Activated CD4-positive, alpha-beta T cell treated with anti-CD3 and anti-CD28 coated beads, Interleukin-2, amount 50 U/mL, for 16 hours (primary cell): ENCODE data around the gene FKBP5.

Experiments used
- DNase-seq: peaks from one replicate; pipeline ENCODE4 v3.0.0-alpha.2; 2020

FKBP5 gene

DNA sequence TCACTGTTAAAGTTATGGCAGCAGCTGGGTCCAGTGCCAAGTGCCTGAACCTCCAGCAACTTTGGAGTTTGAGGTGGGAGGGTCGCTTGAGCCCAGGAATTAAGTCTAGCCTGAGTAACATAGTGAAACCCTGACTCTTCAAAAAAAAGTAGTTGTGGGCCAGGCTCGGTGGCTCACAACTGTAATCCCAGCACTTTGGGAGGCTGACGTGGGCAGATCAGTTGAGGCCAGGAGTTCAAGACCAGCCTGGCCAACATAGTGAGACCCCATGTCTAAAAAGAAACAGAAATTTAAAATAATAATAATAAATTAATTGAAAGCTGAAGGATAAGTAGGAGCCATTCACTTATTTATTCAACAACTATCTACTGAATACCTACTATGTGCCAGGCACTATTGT is 33.8 kb downstream of the FKBP5 start:
- no peak for DNase-seq

DNA sequence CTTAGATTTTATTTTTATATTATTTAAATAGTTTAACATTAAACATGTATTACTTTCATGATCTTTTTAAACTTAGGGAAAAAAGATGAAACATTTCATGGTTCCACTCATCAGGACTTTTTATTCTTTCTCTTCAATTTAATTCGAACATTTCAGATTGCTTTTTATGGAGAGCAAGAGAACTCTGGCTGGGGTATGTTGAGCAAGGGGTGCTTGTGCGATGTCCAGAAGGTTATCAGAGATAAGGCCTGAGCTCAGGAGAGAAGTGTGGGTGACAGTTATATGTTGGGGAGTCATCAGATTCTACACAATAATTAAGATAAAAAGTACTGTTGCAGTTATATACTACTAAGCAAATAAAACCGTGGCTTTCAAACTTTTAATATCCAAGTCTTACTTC is 37.5 kb downstream of the FKBP5 start:
- no peak for DNase-seq

DNA sequence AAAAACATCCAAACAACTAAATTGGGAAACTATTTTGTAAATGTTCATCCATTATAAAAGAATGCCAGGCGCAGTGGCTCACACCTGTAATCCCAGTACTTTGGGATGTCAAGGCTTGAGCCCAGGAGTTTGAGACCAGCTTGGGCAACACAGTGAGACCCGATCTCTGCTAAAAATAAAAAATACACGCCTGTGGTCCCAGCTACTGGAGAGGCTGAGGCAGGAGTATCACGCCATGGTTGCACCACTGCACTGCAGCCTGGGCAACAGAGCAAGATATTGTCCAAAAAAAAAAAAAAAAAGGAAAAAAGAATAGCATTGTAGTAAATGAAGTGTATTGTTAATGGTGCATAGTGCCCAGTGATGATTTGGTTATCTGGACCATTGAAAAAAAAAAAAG is 38.7 kb downstream of the FKBP5 start:
- no peak for DNase-seq

DNA sequence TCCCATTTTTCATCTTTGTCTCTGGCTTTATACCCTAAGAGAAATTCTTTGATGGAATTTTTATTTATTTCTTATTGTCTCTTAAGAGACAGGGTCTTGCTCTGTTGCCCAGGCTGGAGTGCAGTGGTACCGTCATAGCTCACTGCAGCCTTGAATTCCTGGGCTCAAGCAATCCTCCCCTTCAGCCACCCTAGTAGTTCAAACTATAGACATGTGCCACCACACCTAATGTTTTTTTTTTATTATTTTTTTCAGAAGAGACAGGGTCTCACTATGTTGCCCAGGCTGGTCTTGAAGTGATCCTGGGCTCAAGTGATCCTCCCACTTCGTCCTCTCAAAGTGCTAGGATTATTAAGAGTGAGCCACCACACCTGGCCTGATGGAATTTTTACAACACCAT is 40.5 kb downstream of the FKBP5 start:
- no peak for DNase-seq

DNA sequence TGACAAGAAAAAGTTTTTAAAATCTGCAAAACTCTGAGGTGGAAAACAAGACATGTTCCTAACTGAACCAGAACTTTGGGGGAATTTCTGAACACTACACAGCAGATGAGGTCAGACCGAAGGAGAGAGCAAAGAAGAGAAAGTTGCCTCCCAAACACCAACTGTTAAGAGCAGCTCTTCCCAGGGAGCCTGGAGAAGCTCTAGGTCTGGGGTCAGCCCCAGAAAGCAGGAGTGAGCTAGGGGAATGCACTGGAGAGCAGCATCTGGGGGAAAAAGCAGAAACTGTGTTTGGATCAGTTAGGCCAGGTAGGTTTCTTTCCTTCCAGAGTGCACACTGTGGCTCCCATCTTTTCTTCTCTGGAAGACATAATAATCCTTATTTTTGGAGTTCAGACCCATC is 41.3 kb downstream of the FKBP5 start:
- no peak for DNase-seq

DNA sequence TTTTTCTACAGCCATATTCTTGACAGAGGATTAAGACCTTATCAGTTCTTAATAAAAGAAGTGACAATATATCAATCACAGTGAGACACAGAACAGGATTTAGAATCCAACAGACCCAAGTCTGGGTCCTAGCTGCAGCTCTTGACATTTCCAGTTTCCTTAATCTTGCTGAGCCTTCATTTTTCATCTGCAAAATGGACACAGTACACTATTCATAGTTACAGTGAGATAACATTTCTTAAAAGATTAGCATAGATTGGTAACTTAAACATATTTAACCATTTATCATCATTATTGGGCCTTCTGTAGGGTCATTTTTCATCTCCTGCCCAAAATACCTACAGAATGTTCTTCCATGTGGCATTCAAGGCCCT is 45.6 kb downstream of the FKBP5 start:
- DNase-seq, result no peak

DNA sequence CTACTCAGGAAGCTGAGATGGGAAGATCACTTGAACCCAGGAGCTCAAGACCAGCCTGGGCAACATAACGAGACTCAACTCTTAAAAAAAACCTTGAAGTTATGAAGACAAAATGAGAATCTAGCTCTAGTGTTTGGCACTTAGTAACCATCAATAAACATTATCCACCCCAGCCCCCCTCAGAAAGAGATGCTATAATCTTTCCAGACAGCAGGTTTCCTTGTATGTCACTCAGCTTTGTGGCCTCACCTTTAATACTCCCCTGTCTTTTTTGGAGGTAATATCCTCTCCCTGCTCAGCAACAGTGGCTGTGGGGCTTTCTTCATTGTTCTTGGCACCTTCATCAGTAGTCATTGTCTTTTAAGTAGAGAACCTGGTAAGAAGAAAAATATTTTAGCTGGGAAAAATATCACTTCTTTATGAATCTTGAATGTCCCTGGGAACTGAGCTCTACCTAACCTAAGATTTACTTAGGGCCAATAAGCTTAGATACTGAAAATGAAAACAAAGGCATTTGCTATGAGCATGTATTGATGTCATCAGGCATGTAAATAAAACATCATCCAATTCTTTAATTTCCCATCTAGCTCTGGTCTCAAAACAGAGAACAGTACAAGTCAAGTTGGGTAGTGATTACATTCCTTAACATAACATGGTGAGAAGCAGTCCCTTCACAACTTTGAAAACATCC is 46.1 kb downstream of the FKBP5 start:
- no peak for DNase-seq

DNA sequence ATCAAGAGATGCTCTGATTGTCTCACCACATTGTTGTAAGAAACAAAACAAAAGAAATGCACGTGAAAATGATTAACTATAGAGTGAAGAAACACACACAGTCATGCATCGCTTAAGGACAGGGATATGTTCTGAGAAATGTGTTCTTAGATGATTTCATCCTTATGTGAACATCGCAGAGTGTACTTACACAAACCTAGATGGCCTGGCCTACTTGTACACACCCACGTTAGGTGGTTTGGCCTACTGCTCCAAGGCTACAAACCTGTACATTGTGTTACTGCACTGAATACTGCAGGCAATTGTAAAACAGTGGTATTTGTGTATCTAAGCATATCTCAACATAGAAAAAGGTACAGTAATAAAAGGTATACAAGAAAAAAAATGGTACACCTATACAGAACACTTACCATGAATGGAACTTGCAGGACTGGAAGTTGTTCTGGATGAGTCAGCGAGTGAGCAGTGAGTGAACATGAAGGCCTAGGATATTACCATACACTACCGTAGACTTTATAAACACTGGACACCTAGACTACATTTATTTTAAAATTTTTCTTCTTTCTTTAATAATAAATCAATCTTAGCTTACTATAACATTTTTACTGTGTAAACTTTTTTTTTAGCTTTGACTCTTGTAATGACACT is 48.6 kb downstream of the FKBP5 start:
- no peak for DNase-seq

DNA sequence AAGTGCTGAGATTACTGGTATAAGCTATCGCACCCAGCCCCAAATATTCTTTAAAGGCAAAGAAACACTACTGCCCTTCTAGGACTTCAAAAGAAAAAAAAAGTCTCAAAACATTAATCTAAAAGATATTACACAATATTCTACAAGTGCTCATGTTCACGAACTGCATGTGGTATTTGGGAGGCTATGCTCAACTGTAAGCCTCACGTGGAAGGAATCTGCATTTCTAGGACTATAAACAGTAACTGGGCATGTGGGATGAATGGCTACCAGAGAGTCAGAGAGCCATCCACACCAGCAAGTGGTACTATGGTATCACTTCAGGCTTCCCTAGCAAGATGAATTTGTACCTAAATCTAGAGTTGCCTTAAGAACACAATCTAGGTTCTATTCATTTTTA is 50.0 kb downstream of the FKBP5 start:
- no peak for DNase-seq

DNA sequence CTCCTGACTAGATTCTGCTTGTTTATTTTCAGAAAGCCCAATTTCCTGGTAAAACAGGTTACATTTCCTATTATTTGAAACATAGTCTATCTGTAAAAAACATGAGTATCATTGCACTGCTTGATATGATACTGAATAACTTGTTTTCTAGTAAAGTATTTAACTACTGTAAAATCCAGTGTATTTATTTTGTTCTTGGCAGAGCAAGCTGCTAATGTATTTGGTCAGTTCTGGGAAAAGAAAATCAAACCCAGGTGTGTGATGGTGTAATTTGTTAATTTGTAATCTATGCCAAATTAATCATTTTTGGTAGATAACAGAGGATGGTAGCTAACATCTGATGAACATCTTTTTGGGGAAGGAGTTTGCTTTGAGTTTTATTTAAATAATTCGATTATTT is 50.8 kb downstream of the FKBP5 start:
- DNase-seq, result no peak

DNA sequence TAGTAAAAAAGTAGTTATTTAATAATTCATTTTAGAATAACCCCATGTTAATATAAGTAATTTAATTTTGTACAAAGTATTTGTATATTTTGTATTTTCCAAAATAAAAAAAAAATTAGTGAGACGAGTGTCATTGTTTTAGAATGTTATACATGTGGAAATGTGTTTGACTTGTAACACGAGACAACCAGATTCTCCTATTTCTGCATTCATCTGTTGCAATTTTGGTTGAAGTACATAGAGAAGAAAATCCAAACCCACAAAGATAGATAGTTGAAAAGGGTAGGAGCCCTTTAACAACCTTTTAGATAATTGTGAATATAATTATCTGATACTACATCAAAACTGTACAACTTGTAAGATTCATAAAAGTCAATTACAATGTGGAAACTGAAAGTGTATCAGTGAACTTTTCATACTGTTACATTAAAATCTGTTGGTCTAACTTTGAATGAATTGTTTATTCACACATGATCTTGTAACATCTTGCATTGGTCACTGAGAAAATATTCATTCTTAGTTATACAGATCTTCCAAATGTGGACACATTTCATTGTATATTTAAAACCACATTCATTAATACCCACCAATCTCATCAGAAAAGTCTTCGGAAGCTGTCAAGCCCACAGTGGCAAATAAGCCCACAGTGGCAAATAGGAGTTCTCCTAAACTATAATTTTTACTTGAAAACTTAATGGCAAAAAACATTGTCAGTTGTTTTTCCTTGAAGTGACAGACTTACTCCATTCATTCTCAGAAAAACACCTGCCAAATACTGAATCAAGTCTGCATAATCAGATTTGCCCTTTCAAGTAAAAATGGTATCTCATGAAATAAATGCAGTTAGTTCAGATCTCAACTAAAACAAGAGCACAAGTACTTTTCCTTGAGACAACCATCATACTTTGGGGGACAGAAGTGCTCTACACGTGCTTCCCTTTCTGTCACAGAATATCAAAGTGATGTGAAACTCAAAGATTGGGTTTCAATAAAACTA is 52.8 kb downstream of the FKBP5 start:
- DNase-seq, result no peak

DNA sequence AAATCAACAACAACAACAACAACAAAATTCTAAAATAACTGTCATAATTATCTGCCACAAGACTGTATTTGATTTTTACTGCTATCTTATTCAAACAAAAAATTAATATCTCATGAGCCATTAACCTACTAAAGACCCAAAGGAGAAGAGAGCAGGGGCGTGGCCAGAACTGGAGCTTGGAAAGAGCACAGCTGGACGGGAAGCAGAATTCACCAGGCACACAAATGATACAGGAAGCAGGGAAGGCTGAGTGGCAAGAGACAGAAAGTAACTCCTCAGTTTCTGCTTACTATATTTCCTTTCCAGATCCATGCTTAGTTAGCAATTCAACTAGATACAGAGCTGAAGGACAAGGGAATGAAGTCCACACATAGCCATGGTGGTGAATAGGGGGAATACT is 54.4 kb downstream of the FKBP5 start:
- DNase-seq, result no peak

DNA sequence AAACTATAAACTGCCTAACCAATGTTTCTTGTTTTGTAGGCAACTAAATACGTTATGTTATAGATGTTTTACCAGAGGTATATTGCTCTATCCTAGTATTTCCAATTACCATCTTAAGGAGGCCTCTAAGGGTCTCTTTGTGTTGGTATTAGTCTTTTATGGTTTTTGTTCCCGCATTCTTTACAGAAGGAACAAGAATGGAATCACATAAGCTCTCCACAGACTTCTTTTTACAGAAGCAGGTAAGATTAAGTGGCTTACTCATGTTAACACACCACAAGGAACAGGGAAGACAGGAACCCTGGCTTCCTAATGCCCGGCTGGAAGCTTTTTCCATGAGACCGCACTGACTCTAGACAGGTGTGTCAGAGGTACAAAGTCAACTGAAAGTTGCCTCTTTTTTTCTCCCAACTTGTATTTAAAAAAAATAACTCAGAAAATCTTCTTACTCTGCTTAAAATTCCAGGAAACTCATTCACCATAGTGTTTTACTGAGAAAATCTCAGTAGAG is 55.1 kb downstream of the FKBP5 start:
- DNase-seq, result no peak

DNA sequence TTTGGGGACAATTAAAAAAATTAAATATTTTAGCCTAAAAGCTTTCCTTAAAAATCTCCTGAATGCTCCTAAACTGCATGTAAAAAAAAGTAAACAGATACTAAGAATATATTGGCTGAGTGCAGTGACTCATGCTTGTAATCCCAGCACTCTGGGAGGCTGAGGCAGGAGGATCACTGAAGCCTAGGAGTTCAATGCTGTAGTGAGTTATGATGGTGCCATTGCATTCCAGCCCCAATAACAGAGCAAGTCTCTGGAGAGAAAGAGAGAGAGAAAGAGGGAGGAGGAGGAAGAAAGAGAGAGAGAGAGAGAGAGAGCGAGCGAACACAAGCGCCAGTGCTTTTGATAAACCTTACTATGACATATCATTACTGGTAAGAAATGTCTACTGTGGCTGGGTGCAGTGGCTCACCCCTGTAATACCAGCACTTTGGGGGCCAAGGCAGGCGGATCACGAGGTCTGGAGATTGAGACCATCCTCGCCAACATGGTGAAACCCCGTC is 58.8 kb downstream of the FKBP5 start:
- DNase-seq, result no peak

DNA sequence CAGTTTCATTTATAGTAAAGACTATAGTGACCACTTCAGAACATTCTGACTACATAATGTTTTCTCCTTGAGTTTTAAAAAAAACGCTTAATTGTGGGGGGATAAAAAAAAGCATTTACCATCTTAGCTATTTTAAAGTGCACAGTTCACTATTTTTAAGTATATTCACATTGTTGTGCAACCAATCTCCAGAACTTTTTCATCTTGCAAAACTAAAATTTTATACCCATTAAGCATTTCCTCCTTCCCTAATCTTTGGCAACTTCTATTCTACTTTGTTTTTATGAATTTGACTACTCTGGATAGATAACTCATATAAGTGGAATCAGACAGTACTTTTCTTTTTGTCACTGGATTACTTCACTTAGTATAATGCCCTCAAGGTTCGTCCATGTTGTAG is 62.3 kb downstream of the FKBP5 start:
- DNase-seq, result no peak

DNA sequence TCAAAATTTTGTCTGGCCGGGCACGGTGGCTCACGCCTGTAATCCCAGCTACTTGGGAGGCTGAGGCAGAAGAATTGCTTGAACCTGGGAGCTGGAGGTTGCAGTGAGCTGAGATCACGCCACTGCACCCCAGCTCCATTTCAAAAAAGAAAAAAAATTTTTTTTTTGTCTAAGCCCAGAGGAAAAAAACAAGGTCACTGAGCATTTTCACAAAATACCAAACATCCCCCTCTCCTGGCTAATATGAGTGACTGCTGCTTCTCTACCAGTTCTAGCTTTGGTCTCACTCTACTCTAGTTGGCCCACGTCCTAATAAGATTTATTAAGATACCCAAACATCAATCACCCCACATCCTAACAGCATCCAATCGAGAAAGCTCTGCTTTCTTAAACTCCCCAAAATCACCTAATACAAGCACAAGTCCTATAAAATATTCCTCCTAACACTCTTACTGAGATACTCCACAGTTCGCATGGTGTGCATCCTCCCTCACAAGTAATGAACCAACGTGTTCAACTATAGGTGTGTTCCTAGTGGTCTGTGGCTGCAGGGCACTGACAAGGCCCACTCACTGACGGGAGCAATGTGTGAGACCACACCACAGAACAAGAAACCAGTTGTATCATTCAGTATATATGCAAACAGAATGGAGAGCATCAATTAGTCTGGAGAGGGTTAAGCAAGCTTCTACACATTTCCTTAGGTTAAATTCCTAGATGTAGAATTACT is 64.2 kb downstream of the FKBP5 start:
- no peak for DNase-seq

DNA sequence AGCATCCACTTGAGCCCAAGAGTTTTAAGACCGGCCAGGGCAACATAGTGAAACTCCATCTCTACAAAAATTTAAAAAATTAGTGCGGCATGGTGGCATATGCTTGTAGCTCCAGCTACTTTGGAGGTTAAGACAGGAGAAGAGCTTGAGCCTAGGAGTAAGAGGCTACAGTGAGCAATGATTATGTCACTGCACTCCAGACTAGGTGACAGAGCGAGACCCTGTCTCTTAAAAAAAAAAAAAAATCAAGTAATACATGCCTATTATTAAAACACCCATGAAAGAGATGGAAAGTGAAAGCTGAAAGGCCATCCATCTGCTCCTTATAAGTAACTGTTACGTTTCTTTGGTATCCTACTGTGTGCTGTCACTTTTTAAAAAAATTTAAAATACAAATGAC is 66.4 kb downstream of the FKBP5 start:
- DNase-seq, result no peak

DNA sequence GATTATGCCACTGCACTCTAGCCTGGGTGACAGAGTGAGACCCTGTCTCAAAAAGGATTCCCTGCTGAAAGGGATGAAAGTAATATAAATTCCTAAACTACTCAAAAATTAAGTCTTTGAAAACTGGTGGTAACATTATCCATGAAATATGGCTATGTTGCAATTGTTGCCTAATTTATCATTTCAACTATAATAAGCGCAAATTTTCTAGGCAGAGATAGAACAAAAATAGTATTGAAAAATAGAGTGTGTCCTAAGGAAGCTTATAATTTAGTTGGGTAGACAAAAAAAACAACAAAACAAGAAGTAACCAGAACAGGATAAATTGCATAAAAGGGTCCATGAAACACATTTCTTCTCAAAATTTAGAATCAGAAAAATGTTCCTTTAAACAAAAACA is 68.0 kb downstream of the FKBP5 start:
- no peak for DNase-seq

DNA sequence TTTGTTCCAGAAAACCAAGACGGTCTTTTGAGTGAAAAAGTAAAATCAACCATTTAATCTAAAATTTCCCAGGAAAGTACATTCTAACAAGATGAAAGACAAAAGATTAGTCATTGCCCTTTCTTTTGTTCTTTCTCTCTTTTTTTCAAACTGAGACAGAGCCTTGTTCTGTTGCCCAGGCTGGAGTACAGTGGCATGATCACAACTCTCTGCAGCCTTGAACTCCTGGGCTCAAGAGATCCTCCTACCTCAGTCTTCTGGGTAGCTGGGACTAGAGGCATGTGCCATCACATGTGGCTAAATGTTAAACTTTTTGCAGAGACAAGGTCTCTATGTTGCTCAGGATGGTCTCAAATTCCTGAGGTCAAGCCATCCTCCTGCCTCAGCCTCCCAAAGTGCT is 75.0 kb downstream of the FKBP5 start:
- no peak for DNase-seq

DNA sequence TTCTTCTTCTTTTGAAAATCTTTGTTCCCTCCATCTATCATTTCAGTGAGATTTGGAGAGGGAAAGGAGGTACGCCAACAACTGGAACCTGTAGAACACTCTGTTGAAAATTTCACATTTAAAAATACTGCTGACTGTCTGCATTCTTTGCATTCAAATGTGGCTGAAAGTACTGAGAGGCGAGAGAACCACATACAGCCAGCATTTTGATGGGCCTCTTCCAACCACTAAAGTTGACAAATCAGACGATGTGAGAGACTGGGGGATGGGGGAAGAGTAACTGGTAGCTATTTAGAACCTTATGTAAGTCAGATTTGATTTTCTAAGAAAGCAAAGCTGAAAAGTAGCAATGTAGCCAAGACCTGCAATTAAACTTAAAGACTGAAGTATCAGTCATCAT is 77.5 kb downstream of the FKBP5 start:
- peak; percentile 50 for DNase-seq

DNA sequence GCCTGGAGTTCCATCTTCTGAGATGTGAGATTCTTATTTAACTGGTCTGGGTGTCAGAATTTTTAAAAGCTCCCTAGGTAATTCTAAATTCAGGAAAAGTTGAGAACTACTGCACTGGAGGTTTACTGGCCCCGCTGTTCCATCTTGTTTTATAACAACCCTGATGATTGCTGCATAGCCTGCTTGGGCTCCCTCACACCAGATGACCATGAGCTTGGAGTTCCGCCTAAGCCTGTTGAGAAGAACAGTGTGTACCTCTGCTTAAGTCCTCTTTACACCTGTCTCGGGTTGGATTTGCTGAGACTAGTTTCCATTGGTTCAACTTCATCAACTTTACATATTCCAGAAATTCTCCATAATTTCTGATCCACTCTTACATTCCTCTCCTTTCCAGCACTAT is 77.9 kb downstream of the FKBP5 start:
- DNase-seq, result no peak

DNA sequence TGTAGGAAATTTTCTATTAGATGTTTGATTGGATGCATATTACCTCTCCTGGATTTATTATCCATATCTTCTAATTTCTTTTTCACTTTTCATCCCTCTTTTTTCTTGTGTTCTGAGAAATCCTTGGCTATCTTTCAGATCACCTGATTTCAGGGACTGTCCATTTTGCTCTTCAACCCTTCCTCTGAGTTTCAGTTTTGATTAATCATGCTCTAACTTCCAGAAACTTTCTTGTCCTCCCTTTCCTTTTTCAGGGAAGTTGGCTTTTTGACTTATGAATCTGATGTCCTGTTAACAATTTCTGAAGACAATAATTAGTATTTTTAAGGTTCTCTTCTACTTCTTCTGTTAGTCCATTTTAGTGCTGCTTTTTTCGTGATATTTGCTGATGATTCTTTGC is 79.1 kb downstream of the FKBP5 start:
- no peak for DNase-seq
